Measurements from ENCODE around the gene FGF5. TPM values are rescaled to one million over a fixed set of nuclear protein-coding genes. Genes with fewer than 3 reads are reported as not detected.
"Not testable (repeated sequence)": the region's sequence is repeated elsewhere in the genome, so short reads cannot be mapped to it uniquely, and the experiment has no call there.

The FGF5 gene
- total RNA-seq, 1 experiment from 2014 or later = 4.5 TPM

GRCh38 chr4:80294206-80294605, 27.7 kb downstream of the FGF5 start:
- no peak for DNase-seq (ENCODE audit: low read depth)

GRCh38 chr4:80295336-80295735, 28.9 kb downstream of the FGF5 start:
- DNase-seq (ENCODE audit: low read depth) = no peak

DNA sequence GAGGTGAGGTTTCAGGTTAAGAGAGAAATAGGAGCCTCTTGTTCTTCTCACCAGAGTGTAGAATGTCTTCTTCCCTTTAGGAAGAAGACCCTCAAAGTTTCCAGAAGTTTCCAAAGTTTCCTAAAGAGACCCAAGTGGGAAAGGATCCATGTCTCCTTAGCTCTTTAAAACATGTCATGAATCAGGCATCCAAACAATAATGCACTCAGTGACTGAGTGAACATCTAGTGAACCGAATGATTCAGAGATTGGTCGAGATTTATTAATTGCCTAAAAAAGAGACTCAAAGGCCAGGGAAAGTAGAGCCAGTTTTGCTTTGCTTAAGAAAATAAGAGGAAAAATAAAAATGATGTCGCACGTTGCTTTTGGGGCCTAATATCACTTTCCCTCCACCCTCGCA, 29.4 kb downstream of the FGF5 start:
- peak; percentile 12 for DNase-seq (ENCODE audit: low read depth)

DNA sequence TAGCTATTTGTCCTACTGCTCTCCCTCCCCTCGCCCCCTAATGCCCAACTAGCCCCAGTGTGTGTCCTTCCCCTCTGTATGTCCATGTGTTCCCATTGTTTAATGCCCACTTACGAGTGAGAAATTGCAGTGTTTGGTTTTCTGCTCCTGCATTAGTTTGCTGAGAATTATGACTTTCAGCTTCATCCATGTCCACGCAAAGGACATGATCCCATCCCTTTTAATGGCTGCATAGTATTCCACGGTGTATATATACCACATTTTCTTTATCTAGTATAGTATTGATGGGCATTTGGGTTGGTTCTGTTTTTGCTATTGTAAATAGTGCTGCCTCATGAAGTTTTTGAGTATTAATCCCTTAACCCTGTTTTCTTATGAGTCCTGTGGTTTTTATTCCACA, 35.4 kb downstream of the FGF5 start:
- DNase-seq (ENCODE audit: low read depth) = no peak

- DNase-seq (ENCODE audit: low read depth) = no peak
Measured at GRCh38 chr4:80302616-80303223, 36.3 kb downstream of the FGF5 start.

- DNase-seq (ENCODE audit: low read depth) = peak; percentile 77
Measured at GRCh38 chr4:80305466-80305865, 39.0 kb downstream of the FGF5 start.

DNA sequence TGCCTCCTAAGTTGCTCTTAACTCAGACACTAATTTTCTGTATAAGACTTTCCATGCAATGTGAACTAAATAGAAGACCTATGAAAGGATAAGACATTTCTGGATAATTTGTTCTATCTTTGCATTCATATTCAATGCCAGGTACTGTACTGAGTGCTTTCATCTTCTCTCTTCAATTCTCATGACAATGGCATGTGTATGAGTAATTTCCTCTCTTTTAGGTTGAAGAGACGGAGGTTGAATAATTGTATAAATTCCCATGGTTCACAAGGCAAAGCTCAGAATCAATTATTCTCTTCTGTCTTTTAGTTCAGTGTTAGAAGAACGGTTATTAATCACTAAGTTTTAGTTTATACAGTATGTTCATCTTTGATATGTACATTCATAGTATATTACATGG, 39.8 kb downstream of the FGF5 start:
- DNase-seq (ENCODE audit: low read depth) = peak; percentile 65

DNA sequence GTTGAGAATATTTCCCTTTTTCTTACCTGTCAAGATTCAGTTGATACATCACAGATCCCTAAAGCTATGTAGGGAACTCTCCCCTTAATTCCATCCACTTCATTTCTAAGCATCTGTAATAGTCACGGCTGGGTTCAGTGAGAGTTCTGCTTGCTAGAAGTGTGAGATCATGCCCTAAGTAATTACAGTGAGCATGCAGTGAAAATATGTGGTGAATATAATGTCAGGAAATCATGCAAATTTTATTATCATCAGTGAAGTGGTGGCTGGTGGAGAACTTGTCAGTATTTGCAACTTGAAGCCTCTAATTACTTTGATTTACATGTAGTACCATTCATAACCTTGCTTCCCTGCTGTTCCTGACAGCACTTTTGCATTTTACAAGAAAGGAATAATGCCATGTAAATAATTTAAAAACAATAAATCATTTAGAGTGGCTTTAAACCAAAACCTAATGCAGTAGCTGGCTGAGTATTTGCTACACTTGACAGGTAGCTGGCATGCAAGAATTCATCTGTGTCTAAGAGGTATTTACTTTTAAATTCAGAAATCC, 40.8 kb downstream of the FGF5 start:
- DNase-seq (ENCODE audit: low read depth) = peak; percentile 64

- peak; percentile 69 for DNase-seq (ENCODE audit: low read depth)
Measured at GRCh38 chr4:80307774-80308465, 41.5 kb downstream of the FGF5 start.

GRCh38 chr4:80308466-80308822, 42.0 kb downstream of the FGF5 start:
- no peak for DNase-seq (ENCODE audit: low read depth)

- DNase-seq (ENCODE audit: low read depth) = peak; percentile 91
Measured at GRCh38 chr4:80309294-80310004, 43.0 kb downstream of the FGF5 start.

DNA sequence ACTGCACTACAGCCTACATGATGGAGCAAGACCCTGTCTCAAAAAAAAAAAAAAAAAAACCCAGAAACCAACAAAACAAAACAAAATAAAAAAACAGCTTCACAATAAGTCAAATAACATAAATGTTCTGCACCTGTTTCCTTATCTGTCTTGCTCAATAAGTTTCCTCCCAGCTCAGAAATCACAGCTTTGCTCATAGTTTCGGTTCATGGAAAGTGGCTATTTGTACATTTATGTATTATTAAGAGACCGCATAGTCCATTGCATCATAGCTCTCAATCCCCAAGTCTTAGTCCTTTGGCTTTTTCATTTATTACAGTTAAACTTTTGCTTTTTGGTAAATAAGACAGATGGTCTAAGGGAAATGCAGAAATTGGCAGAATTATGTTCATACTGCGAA, 44.7 kb downstream of the FGF5 start:
- DNase-seq (ENCODE audit: low read depth) = no peak

DNA sequence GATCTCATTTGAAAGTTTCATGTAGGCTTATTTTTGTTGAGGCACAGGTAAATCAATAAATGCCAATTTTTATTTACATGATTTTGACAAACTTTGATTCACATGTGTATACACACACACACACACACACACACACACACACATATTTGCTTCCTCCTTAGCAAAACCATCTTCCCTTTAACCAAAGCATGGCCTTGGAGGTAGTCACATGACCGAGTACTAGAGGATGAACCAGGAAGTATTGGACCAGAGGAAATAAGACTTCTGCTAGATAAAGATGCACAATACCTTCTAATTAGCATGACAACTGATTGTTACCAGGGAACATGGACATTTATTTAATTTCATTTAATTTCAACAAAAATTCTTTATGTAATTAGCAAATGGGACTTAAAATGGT, 45.7 kb downstream of the FGF5 start:
- no peak for DNase-seq (ENCODE audit: low read depth)

DNA sequence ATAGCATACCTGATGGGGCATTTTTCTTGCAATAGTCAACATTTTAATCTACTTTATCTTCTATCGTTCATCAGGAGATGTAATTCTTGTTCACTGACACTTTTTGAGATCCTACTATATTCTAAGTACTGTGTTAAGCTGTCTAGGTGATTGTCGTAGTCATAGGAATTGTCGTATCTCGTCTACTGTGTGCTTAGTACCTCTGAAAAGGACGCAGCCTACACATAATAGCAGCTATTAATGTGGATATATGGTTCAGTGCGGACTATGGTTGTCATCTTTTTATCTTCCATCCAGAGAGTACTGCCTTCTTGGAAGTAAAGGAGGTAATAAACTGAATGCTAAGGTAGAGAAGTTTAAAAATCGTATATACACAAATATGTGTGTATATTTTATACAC, 47.2 kb downstream of the FGF5 start:
- no peak for DNase-seq (ENCODE audit: low read depth)

- not testable (repeated sequence) for DNase-seq (ENCODE audit: low read depth)
Measured at GRCh38 chr4:80315848-80316247, 49.4 kb downstream of the FGF5 start.

- DNase-seq (ENCODE audit: low read depth) = no peak
Measured at GRCh38 chr4:80321341-80321740, 54.9 kb downstream of the FGF5 start.

- no peak for DNase-seq (ENCODE audit: low read depth)
Measured at GRCh38 chr4:80321776-80322175, 55.3 kb downstream of the FGF5 start.

- peak; percentile 56 for DNase-seq (ENCODE audit: low read depth)
Measured at GRCh38 chr4:80322716-80323115, 56.3 kb downstream of the FGF5 start.

- DNase-seq (ENCODE audit: low read depth) = no peak
Measured at GRCh38 chr4:80324171-80324570, 57.7 kb downstream of the FGF5 start.

DNA sequence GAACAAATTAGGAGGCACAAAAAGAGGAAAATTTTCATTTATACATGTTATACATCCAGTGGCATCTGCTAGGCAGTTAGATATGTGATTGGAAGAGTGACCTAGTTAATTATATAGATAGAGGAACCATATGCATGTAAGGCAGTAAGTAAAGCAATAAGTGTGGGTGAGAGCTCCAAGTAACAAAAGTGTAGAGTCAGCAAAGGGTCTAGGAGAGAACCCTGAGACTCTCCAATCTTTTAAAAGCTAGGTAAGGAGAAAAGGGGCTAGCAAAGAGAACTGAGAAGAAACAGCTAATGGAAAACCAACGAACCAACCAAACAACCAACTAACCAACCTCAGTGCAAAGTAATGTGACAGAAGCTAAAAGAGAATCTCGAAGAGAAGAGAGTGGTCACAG, 65.2 kb downstream of the FGF5 start:
- no peak for DNase-seq (ENCODE audit: low read depth)

DNA sequence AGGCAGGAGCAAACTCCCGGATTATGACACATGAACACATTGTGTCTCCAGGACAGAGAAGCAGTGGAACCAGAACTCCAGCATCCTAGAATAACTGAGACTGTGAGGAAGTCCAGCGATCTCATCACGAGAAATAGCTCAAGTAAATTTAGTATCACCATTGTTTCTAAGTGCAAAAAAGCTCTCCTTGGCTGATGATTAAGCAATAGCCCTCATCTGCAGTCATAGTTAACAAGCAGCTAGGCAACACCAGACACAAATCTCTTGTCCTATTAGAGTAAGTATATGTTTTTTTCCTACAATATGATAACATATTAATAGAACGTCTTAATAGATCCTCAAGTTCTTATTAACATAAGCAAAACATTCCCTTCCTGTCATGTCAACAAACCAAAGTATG, 66.7 kb downstream of the FGF5 start:
- DNase-seq (ENCODE audit: low read depth) = no peak

DNA sequence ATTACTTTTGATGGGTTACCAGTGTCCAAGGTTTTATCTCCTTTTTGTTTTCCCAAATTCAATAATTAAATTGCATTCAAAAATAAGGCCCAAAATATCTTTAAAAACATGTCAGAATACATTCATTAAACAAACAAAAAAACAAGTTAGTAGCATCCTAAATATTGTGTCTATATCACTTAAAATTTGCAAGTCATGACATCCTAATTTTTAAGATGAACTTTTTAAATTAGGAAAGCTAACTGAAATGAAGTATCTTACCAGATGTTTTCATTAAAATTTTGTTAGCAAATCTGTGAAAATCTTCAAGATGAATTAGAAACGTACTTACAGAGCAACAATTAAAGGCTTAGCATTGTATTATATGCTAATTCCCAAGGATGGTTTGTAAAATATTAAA, 68.1 kb downstream of the FGF5 start:
- no peak for DNase-seq (ENCODE audit: low read depth)

GRCh38 chr4:80335226-80335553, 68.7 kb downstream of the FGF5 start:
- DNase-seq (ENCODE audit: low read depth) = no peak
